Endothelial cell of umbilical vein (primary cell): Measurements from ENCODE around the gene TECPR2. TPM values are rescaled to one million over a fixed set of nuclear protein-coding genes. Genes with fewer than 3 reads are reported as not detected.

Source experiments
- BruUV-seq: library from RNA; stranded (reverse); fragments of 400-500 nt; replicated peaks from 2 replicates; lab custom pipeline; 2021; lab: Mats Ljungman, UMichigan
- CTCF ChIA-PET: fragments of 300-600, 350-600 bp; sonication (Branson Sonifier 250); formaldehyde crosslinking; loops from one replicate; lab custom pipeline; 2021; ENCODE audit warnings: antibody characterized with exemption, inconsistent platforms; lab: Charles Lee
- POLR2A ChIA-PET: fragments of 300-600, 350-600 bp; sonication (Branson Sonifier 250); formaldehyde crosslinking; loops from one replicate; lab custom pipeline; 2021; ENCODE audit warnings: antibody characterized with exemption, inconsistent platforms; lab: Charles Lee
- DNase-seq: peaks from one replicate; pipeline ENCODE4 v3.0.0-alpha.2; 2011; ENCODE audit warnings: low read depth, low spot score
- FAIRE-seq: peaks from 2 replicates; lab custom pipeline; 2011; peaks lifted over from hg19 to GRCh38; lab: Jason Lieb, UNC
- H2AFZ ChIP-seq: 2 replicates; pipeline ENCODE4 v1.6.0; 2012; ENCODE audit warnings: low read depth, low read length, control low read depth, inconsistent platforms
- H3K27ac ChIP-seq: 2 replicates; pipeline ENCODE4 v1.5.1; 2011; ENCODE audit warnings: low read depth, mild to moderate bottlenecking, control low read depth, low read length, moderate library complexity; ENCODE audit not compliant: insufficient read depth
- H3K27me3 ChIP-seq, 2 experiments: 2 replicates each; pipeline versions ENCODE4 v1.6.0 to v1.6.1; 2011; ENCODE audit warnings: low read length in 2 of 2, mixed read lengths in 1 of 2; ENCODE audit not compliant: control insufficient read depth in 2 of 2, insufficient read depth in 2 of 2
- H3K36me3 ChIP-seq, 2 experiments: 2 replicates in 1 of 2; 3 replicates in 1 of 2; pipeline ENCODE4 v1.5.1; 2011; ENCODE audit warnings: low read length in 2 of 2, mild to moderate bottlenecking in 1 of 2, moderate library complexity in 1 of 2; ENCODE audit not compliant: control insufficient read depth in 2 of 2, insufficient read depth in 2 of 2; ENCODE audit errors: extremely low read depth in 1 of 2
- H3K4me1 ChIP-seq: 3 replicates; pipeline ENCODE4 v1.5.1; 2011; ENCODE audit warnings: mild to moderate bottlenecking, low read length; ENCODE audit not compliant: control insufficient read depth, insufficient read depth; ENCODE audit errors: extremely low read depth
- H3K4me2 ChIP-seq: 2 replicates; pipeline ENCODE4 v1.6.1; 2011; ENCODE audit warnings: low read length, control low read depth, mixed read lengths; ENCODE audit not compliant: insufficient read depth
- H3K4me3 ChIP-seq, 3 experiments: fragments of 200-600 bp in 1 of 3; sonication (generic), shearing (Covaris generic) in 1 of 3; replicated peaks in 1 of 3; 2 replicates each; pipeline ENCODE4 v1.5.1; 2011 to 2016; ENCODE audit warnings: control low read depth in 3 of 3, low read length in 3 of 3, mild to moderate bottlenecking in 2 of 3, inconsistent platforms in 1 of 3, low read depth in 1 of 3, moderate library complexity in 1 of 3; ENCODE audit not compliant: insufficient read depth in 1 of 3
- H3K79me2 ChIP-seq: 2 replicates; pipeline ENCODE4 v1.6.0; 2012; ENCODE audit warnings: low read length, inconsistent platforms; ENCODE audit not compliant: control insufficient read depth, insufficient read depth
- H3K9ac ChIP-seq: replicated peaks from 2 replicates; pipeline ENCODE3; 2011; ENCODE audit warnings: low read length, control low read depth; ENCODE audit not compliant: insufficient read depth; ENCODE audit errors: extremely low read depth
- H3K9me1 ChIP-seq: replicated peaks from 3 replicates; pipeline ENCODE4 v1.6.0; 2011; ENCODE audit warnings: mild to moderate bottlenecking, low read length; ENCODE audit not compliant: control insufficient read depth, insufficient read depth; ENCODE audit errors: extremely low read depth
- H3K9me3 ChIP-seq: replicated peaks from 2 replicates; pipeline ENCODE4 v1.5.1; 2012; ENCODE audit warnings: low read length, inconsistent platforms; ENCODE audit not compliant: control insufficient read depth, insufficient read depth
- H4K20me1 ChIP-seq: replicated peaks from 2 replicates; pipeline ENCODE3; 2011; ENCODE audit warnings: mild to moderate bottlenecking, low read length; ENCODE audit not compliant: control insufficient read depth, insufficient read depth; ENCODE audit errors: extremely low read depth
- EZH2 ChIP-seq: IDR thresholded peaks from 2 replicates; pipeline ENCODE4 v1.6.1; 2012; ENCODE audit warnings: borderline replicate concordance, low read depth, mild to moderate bottlenecking, moderate library complexity, low read length, inconsistent platforms; ENCODE audit not compliant: severe bottlenecking
- FOS ChIP-seq: IDR thresholded peaks from 2 replicates; pipeline ENCODE4 v1.6.1; 2011; ENCODE audit warnings: mild to moderate bottlenecking, low read length, moderate library complexity, borderline replicate concordance; ENCODE audit not compliant: insufficient read depth
- GATA2 ChIP-seq: IDR thresholded peaks from 2 replicates; pipeline ENCODE4 v1.7.0; 2011; ENCODE audit warnings: low read depth, mild to moderate bottlenecking, moderate library complexity, mixed read lengths, low read length; ENCODE audit not compliant: insufficient read length, insufficient read depth
- JUN ChIP-seq: IDR thresholded peaks from 2 replicates; pipeline ENCODE4 v1.6.1; 2011; ENCODE audit warnings: borderline replicate concordance, low read depth; ENCODE audit not compliant: insufficient read length, insufficient read depth
- MAX ChIP-seq: IDR thresholded peaks from 2 replicates; pipeline ENCODE4 v1.6.1; 2011; ENCODE audit not compliant: insufficient read depth, insufficient read length
- MYC ChIP-seq: IDR thresholded peaks from one replicate; pipeline ENCODE4 v1.6.1; 2011; ENCODE audit warnings: mild to moderate bottlenecking, low read depth, low read length
- POLR2A ChIP-seq: IDR thresholded peaks from 2 replicates; pipeline ENCODE4 v1.6.1; 2012; ENCODE audit warnings: low read depth, mild to moderate bottlenecking, control low read depth, low read length
- POLR2AphosphoS5 ChIP-seq: IDR thresholded peaks from 2 replicates; pipeline ENCODE4 v1.6.1; 2012; ENCODE audit warnings: low read depth, mild to moderate bottlenecking, control low read depth, low read length, moderate library complexity; ENCODE audit not compliant: insufficient read depth
- dilution Hi-C: fragments of 300-500 bp; cut with MboI; formaldehyde crosslinking; loops from one replicate; pipeline ENCODE4 v1.15.0; 2019; ENCODE audit warnings: low sequenced_read_pairs; ENCODE audit not compliant: extremely low pct_ligation_motif_present
- intact Hi-C: fragments of 100-400 bp; cut with micrococcal nuclease; formaldehyde crosslinking; loops from one replicate; pipeline ENCODE4 v1.10.0; 2022
- polyA plus RNA-seq, 4 experiments: library from polyadenylated mRNA; depleted of rRNA in 3 of 4; stranded (reverse) in 3 of 4; unstranded in 1 of 4; fragments of >200 nt; gene quantifications; 2 replicates each; pipeline versions ENCODE4 v1.2.1 to v1.2.3, GENCODE V29; 2011 to 2012; ENCODE audit warnings: missing spikeins in 1 of 4
- total RNA-seq: library from RNA; stranded (reverse); gene quantifications from 2 replicates; pipeline ENCODE4 v1.2.3, GENCODE V29; 2021
- TF ChIP-seq, protein P1 (sequence below), 2 donors: IDR thresholded peaks; 1 replicate in 1 of 2; 2 replicates in 1 of 2; pipeline ENCODE4 v1.5.1; 2011; ENCODE audit warnings: low read length in 2 of 2, mild to moderate bottlenecking in 2 of 2, moderate library complexity in 2 of 2, control low read depth in 1 of 2, inconsistent platforms in 1 of 2, low read depth in 1 of 2; ENCODE audit not compliant: insufficient read depth in 1 of 2; ENCODE audit errors: extremely low read depth in 1 of 2

TECPR2 gene
- total and polyA plus RNA-seq, 2 donors (not counting 3 experiments of a cell fraction or from before 2014, with no cell fraction given), result 8.9 to 21.5 TPM

DNA sequence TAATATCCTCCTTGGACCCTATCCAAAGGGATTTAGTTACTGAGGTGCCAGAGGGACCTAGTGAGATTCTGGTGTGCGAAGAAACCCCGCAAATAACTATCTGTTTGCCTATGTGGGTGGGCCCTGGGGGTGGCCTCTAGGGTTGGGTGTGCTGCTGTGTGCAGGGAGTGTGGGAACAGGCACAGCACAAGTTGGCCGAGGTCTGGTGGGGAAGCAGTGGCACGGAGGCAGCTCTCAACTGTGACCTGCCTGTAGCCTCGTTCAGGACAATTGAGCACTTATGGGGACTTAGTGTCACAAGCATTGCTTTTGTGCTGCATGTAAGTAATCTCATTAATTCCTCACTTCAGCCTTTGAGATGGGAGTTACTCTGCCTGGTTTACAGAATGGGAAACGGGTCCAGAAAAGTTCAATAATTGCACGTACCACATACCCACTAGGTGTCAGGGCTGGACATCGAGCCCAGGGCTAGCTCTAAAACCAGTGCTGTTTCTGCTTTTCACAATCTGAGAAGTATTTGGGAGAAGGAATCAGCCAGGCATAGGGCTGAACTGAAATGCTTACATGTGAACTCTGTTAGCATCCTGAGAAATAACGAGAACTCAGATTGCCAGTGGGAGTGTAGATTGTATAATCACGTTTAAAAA, 58.8 kb downstream of the TECPR2 start:
- Histone ChIP-seq H2AFZ (no peak overlapping the region), H3K4me3 (no peak overlapping the region), H3K27ac (no peak overlapping the region), H3K36me3 (peaks cover 0 to 7% of the 10 kb centered on the region in 2 experiments), H3K4me1 (no peaks in the 10 kb centered on the region), H4K20me1 (no peaks in the 10 kb centered on the region), H3K9ac (no peak overlapping the region), H3K79me2 (no peaks in the 10 kb centered on the region), H3K4me2 (no peak overlapping the region), H3K9me3 (no peaks in the 10 kb centered on the region), H3K27me3 (no peaks in the 10 kb centered on the region), H3K9me1 (no peaks in the 10 kb centered on the region)
- TF ChIP-seq MYC, result no peak
- TF ChIP-seq FOS, result no peak
- no peak for TF ChIP-seq EZH2
- TF ChIP-seq JUN, result no peak
- TF ChIP-seq, protein P1, sequence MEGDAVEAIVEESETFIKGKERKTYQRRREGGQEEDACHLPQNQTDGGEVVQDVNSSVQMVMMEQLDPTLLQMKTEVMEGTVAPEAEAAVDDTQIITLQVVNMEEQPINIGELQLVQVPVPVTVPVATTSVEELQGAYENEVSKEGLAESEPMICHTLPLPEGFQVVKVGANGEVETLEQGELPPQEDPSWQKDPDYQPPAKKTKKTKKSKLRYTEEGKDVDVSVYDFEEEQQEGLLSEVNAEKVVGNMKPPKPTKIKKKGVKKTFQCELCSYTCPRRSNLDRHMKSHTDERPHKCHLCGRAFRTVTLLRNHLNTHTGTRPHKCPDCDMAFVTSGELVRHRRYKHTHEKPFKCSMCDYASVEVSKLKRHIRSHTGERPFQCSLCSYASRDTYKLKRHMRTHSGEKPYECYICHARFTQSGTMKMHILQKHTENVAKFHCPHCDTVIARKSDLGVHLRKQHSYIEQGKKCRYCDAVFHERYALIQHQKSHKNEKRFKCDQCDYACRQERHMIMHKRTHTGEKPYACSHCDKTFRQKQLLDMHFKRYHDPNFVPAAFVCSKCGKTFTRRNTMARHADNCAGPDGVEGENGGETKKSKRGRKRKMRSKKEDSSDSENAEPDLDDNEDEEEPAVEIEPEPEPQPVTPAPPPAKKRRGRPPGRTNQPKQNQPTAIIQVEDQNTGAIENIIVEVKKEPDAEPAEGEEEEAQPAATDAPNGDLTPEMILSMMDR (IDR thresholded peaks at IDR 0.05; ENCODE audit: extremely low read depth in 1 of 2, insufficient read depth in 1 of 2, low read depth in 1 of 2, low read length in 2 of 2), result no peak
- TF ChIP-seq POLR2AphosphoS5, result no peak
- TF ChIP-seq MAX, result no peak
- no peak for TF ChIP-seq GATA2
- TF ChIP-seq POLR2A, result no peak
- CTCF ChIA-PET, result interaction anchor here (0.6 kb wide), 1 partner anchor 94 kb away, joined by 3 read pairs; no protein-coding TSS in a partner anchor
- FAIRE-seq (no peak), DNase-seq (no peak)
- intact Hi-C loops, result no loop called here
- POLR2A ChIA-PET, result no interaction called here
- BruUV-seq, result no TSS peak
- dilution Hi-C loops, result no loop called here
